ENCODE data around the gene PPP1R7.

PPP1R7 gene

GRCh38 chr2:241136191-241136590, 14.1 kb upstream of the PPP1R7 start:
- no peak for TF ChIP-seq CTCF (conservative IDR thresholded peaks at IDR 0.05; ENCODE audit: low read depth, low read length)
- Histone ChIP-seq H3K36me3 (ENCODE audit: insufficient read depth) (no peaks in the 10 kb centered on the region), H2AFZ (ENCODE audit: low read depth) (no peak overlapping the region), H3K9ac (no peak overlapping the region), H3K4me1 (ENCODE audit: low read depth, poor library complexity, severe bottlenecking) (no peaks in the 10 kb centered on the region), H3K27ac (no peak overlapping the region), H3K4me3 (IDR thresholded peaks at IDR 0.05; ENCODE audit: insufficient read depth, low read depth, low read length) (no peak overlapping the region), H3K79me2 (ENCODE audit: insufficient read depth, low read depth) (no peaks in the 10 kb centered on the region), H3K27me3 (ENCODE audit: insufficient read depth, low read depth) (no peaks in the 10 kb centered on the region), H4K20me1 (ENCODE audit: insufficient read depth) (no peaks in the 10 kb centered on the region), H3K4me2 (no peak overlapping the region)

GRCh38 chr2:241136661-241137260, 13.5 kb upstream of the PPP1R7 start:
- Histone ChIP-seq H3K4me2 (no peak overlapping the region), H3K27me3 (ENCODE audit: insufficient read depth, low read depth) (no peaks in the 10 kb centered on the region), H3K79me2 (ENCODE audit: insufficient read depth, low read depth) (no peaks in the 10 kb centered on the region), H3K4me1 (ENCODE audit: low read depth, poor library complexity, severe bottlenecking) (no peaks in the 10 kb centered on the region), H3K36me3 (ENCODE audit: insufficient read depth) (no peaks in the 10 kb centered on the region), H3K9ac (no peak overlapping the region), H3K4me3 (IDR thresholded peaks at IDR 0.05; ENCODE audit: insufficient read depth, low read depth, low read length) (no peak overlapping the region), H3K27ac (no peak overlapping the region), H2AFZ (ENCODE audit: low read depth) (no peak overlapping the region), H4K20me1 (ENCODE audit: insufficient read depth) (no peaks in the 10 kb centered on the region)
- TF ChIP-seq CTCF (conservative IDR thresholded peaks at IDR 0.05; ENCODE audit: low read depth, low read length), result no peak

GRCh38 chr2:241137276-241138190, 12.7 kb upstream of the PPP1R7 start:
- H3K27ac ChIP-seq, result no peak overlapping the region
- no peak overlapping the region for H2AFZ ChIP-seq (ENCODE audit: low read depth)
- no peaks in the 10 kb centered on the region for H3K4me1 ChIP-seq (ENCODE audit: low read depth, poor library complexity, severe bottlenecking)
- H3K4me3 ChIP-seq (IDR thresholded peaks at IDR 0.05; ENCODE audit: insufficient read depth, low read depth, low read length), result no peak overlapping the region
- TF ChIP-seq CTCF (conservative IDR thresholded peaks at IDR 0.05; ENCODE audit: low read depth, low read length), result no peak
- H3K36me3 ChIP-seq (ENCODE audit: insufficient read depth), result no peaks in the 10 kb centered on the region
- H3K9ac ChIP-seq, result no peak overlapping the region
- H3K4me2 ChIP-seq, result no peak overlapping the region
- H3K79me2 ChIP-seq (ENCODE audit: insufficient read depth, low read depth), result no peaks in the 10 kb centered on the region
- H4K20me1 ChIP-seq (ENCODE audit: insufficient read depth), result no peaks in the 10 kb centered on the region
- no peaks in the 10 kb centered on the region for H3K27me3 ChIP-seq (ENCODE audit: insufficient read depth, low read depth)

- H2AFZ ChIP-seq (ENCODE audit: low read depth), result no peak overlapping the region
- no peak for TF ChIP-seq CTCF (conservative IDR thresholded peaks at IDR 0.05; ENCODE audit: low read depth, low read length)
- no peaks in the 10 kb centered on the region for H3K36me3 ChIP-seq (ENCODE audit: insufficient read depth)
These were observed 11.8 kb upstream of the PPP1R7 start for GRCh38 chr2:241138471-241138870.

More at GRCh38 chr2:241138471-241138870, 11.8 kb upstream of the PPP1R7 start:
- H4K20me1 ChIP-seq (ENCODE audit: insufficient read depth), result no peaks in the 10 kb centered on the region
- H3K4me3 ChIP-seq (IDR thresholded peaks at IDR 0.05; ENCODE audit: insufficient read depth, low read depth, low read length), result no peak overlapping the region
- H3K4me2 ChIP-seq, result no peak overlapping the region
- no peaks in the 10 kb centered on the region for H3K27me3 ChIP-seq (ENCODE audit: insufficient read depth, low read depth)
- H3K79me2 ChIP-seq (ENCODE audit: insufficient read depth, low read depth), result no peaks in the 10 kb centered on the region
- no peaks in the 10 kb centered on the region for H3K4me1 ChIP-seq (ENCODE audit: low read depth, poor library complexity, severe bottlenecking)
- no peak overlapping the region for H3K9ac ChIP-seq
- no peak overlapping the region for H3K27ac ChIP-seq
